ENCODE results near the gene DST.

DNA sequence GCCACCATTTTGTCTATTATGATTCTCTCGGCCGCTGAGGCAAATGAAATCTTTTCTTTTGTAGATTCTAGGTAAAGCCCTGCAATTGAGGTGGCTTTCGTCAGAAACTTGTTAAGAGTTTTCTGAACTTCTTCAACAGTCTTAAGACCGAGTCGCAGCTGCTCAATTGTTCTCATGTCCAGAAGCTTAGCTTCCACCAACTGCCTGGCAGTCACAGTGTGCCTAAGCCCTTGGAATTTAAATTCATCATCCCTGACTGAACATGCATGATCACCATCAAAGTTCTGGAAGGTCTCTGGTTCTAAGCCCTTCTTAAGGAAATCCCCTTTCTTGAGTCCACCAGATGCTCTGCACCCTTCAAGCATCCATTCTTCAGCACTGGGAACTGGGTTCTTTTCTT is 25.7 kb downstream of the DST start:
- TF ChIP-seq POLR2A (IDR thresholded peaks at IDR 0.05; ENCODE audit: low read depth): no peak
- TF ChIP-seq, protein P1, sequence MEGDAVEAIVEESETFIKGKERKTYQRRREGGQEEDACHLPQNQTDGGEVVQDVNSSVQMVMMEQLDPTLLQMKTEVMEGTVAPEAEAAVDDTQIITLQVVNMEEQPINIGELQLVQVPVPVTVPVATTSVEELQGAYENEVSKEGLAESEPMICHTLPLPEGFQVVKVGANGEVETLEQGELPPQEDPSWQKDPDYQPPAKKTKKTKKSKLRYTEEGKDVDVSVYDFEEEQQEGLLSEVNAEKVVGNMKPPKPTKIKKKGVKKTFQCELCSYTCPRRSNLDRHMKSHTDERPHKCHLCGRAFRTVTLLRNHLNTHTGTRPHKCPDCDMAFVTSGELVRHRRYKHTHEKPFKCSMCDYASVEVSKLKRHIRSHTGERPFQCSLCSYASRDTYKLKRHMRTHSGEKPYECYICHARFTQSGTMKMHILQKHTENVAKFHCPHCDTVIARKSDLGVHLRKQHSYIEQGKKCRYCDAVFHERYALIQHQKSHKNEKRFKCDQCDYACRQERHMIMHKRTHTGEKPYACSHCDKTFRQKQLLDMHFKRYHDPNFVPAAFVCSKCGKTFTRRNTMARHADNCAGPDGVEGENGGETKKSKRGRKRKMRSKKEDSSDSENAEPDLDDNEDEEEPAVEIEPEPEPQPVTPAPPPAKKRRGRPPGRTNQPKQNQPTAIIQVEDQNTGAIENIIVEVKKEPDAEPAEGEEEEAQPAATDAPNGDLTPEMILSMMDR (IDR thresholded peaks at IDR 0.05): no peak

Data from esophagus muscularis mucosa (tissue), 3 donors.